GM06990 (cell line): ENCODE results near the gene PPP6R2.

ENCODE experiments used
- DNase-seq: peaks from one replicate; pipeline ENCODE4 v3.0.0-alpha.2; 2011; ENCODE audit not compliant: insufficient read length; ENCODE audit errors: extremely low read depth
- H3K27me3 ChIP-seq: replicated peaks from 2 replicates; pipeline ENCODE4 v1.6.0; 2011; ENCODE audit warnings: low read length; ENCODE audit not compliant: control insufficient read depth, insufficient read depth
- H3K36me3 ChIP-seq: 2 replicates; pipeline ENCODE4 v1.5.1; 2011; ENCODE audit warnings: low read length; ENCODE audit not compliant: control insufficient read depth, insufficient read depth
- H3K4me3 ChIP-seq: replicated peaks from 2 replicates; pipeline ENCODE4 v1.5.1; 2011; ENCODE audit warnings: low read depth, mild to moderate bottlenecking, control low read depth, low read length
- CTCF ChIP-seq: IDR thresholded peaks from 2 replicates; pipeline ENCODE4 v1.5.1; 2011; ENCODE audit warnings: low read length, control low read depth, mild to moderate bottlenecking, inconsistent platforms; ENCODE audit not compliant: insufficient read depth, poor library complexity, severe bottlenecking

Gene PPP6R2

GRCh38 chr22:50342651-50343540 lies at the start of gene PPP6R2:
TSS of gene PPP6R2 (plus strand) at chr22:50343327. CDS start at chr22:50393909, 50,582 bp downstream.
- Histone ChIP-seq H3K27me3 (no peaks in the 10 kb centered on the region), H3K4me3 (peak within 1 kb of the TSS; percentile 85), H3K36me3 (peaks cover 4% of the 10 kb centered on the region)
- TF ChIP-seq CTCF = no peak
- DNase-seq = peak; percentile 80

- peaks cover 24% of the 10 kb centered on the region for H3K36me3 ChIP-seq
- DNase-seq = no peak
- no peaks in the 10 kb centered on the region for H3K27me3 ChIP-seq
- no peak for TF ChIP-seq CTCF
- H3K4me3 ChIP-seq = no peak overlapping the region; the same call in 1 of the 2 replicates
These were observed 49.4 kb upstream of the PPP6R2 start for GRCh38 chr22:50293441-50294318.

GRCh38 chr22:50294319-50294656 lies 48.8 kb upstream of the PPP6R2 start:
- TF ChIP-seq CTCF = no peak
- DNase-seq = no peak
- no peak overlapping the region for H3K4me3 ChIP-seq
- peaks cover 19% of the 10 kb centered on the region for H3K36me3 ChIP-seq
- no peaks in the 10 kb centered on the region for H3K27me3 ChIP-seq

GRCh38 chr22:50296658-50297490 lies 46.3 kb upstream of the PPP6R2 start:
- TF ChIP-seq CTCF = no peak
- DNase-seq = no peak
- no peak overlapping the region for H3K4me3 ChIP-seq
- H3K27me3 ChIP-seq = no peaks in the 10 kb centered on the region
- peaks cover 5% of the 10 kb centered on the region for H3K36me3 ChIP-seq

GRCh38 chr22:50297510-50298265 lies 45.4 kb upstream of the PPP6R2 start:
- no peak for TF ChIP-seq CTCF
- Histone ChIP-seq H3K4me3 (no peak overlapping the region), H3K36me3 (peaks cover 5% of the 10 kb centered on the region), H3K27me3 (no peaks in the 10 kb centered on the region)
- DNase-seq = no peak
